ENCODE results near the gene SHISA5.

DNA sequence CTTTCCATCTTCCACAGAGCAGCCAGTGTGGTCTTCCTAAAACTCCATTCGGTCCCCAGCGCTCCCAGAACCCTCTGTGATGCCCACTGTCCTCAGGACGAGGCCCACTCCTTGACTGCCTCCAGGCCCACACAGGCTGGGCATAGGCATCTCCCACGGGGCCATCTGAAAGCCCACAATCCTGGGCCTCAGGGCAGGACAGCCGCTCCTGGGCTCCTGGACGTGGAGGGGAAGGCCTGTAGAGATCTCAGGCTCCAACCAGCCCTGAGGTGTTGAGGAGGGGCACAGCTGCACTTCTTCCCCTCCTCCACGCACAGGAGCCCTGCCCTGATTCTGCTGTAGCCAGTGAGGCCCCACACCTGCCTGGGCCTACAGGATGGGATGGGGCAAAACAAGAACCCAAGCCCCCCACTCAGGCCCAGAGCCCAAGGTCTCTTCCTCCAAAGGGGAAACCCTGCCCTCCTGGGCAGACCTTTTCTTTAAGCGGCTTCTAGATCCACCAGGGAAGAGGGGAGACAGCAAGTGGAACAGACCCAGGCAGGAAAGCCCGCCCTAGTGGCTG lies 25.9 kb downstream of the SHISA5 start:
- TF ChIP-seq, protein P1, sequence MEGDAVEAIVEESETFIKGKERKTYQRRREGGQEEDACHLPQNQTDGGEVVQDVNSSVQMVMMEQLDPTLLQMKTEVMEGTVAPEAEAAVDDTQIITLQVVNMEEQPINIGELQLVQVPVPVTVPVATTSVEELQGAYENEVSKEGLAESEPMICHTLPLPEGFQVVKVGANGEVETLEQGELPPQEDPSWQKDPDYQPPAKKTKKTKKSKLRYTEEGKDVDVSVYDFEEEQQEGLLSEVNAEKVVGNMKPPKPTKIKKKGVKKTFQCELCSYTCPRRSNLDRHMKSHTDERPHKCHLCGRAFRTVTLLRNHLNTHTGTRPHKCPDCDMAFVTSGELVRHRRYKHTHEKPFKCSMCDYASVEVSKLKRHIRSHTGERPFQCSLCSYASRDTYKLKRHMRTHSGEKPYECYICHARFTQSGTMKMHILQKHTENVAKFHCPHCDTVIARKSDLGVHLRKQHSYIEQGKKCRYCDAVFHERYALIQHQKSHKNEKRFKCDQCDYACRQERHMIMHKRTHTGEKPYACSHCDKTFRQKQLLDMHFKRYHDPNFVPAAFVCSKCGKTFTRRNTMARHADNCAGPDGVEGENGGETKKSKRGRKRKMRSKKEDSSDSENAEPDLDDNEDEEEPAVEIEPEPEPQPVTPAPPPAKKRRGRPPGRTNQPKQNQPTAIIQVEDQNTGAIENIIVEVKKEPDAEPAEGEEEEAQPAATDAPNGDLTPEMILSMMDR (IDR thresholded peaks at IDR 0.05 in 4 of 5, conservative IDR thresholded peaks at IDR 0.05 in 1 of 5) = no peak
- no peak for TF ChIP-seq POLR2A (IDR thresholded peaks at IDR 0.05)

Data from gastrocnemius medialis (tissue), 4 donors.